ENCODE data around the gene MPHOSPH10.

- TF ChIP-seq CTCF (IDR thresholded peaks at IDR 0.05 in 4 of 5, conservative IDR thresholded peaks at IDR 0.05 in 1 of 5): no peak
- no peak for TF ChIP-seq POLR2A (IDR thresholded peaks at IDR 0.05)
Observed at GRCh38 chr2:71155846-71156245, 25.4 kb downstream of the MPHOSPH10 start.
